GM21528 (cell line): ENCODE data around the gene RAD51B.
"Not testable (repeated sequence)": the region's sequence is repeated elsewhere in the genome, so short reads cannot be mapped to it uniquely, and the experiment has no call there.

Experiments used
- ATAC-seq: cut with Tn5 transposase; IDR thresholded peaks from one replicate; pipeline ENCODE4 v1.9.1; 2021; ENCODE audit warnings: mild to moderate bottlenecking, moderate library complexity; ENCODE audit not compliant: unreplicated experiment, low FRiP score

RAD51B gene

DNA sequence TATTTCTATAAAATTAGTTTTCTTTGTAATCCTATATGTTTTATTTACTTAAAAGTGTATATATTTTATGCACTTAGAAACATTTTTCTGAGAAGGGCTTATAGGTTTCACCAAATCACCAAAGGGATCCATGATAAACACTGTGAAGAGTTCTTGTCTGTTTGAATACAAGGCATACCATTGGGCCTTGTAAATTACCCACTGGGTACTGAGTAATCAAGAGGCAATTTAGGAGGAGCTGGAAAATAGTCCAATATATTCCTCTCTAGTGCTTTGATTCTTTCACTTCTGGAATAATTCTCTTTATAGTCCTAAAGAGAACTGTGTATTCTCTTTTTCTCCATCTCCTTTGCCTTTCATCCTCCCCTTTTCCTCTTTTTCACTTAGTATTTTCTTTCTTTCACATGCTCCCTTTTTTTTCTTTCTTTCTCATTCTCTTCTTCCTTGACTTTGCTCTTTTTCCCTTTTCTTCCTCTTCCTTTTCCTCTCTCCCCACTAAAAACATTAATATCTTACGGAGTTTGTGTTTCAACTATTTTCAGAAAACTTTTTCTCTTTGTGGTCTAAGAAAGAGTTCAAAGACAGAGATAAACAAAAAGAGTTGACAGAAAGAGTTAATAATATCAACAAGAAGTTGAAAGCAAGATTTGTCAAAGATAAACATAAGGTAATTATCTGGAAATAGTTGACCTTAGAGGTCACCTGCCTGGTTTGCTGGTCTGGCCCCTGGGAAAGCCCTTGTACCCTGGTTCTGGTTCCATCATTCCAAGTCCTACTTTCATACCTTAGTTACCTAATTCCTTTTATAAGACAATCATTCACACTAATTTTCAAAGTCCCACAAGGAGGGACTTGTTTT is 435.3 kb downstream of the RAD51B start:
- no peak for ATAC-seq

DNA sequence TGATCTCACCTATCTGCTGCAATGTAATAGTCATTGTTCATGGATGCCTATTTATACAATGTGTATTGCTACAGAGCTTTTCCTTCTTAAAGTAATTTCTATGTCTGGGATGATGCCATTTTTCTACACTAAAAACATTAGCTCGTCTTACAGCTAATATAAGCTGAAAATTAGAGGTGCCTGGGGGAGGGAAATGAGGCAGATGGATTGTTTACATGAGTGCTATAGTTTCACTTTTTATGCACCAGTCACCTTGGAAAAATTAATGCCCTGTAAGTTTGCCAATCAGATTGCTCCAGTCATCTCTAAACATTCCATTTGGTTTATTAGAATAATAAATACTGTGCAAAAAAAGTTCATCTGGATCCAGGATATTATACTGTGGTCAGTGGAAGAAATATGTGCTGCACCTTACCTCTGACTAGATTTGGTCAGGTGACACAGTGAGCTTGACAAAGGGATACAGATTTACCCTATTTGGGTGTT is 436.2 kb downstream of the RAD51B start:
- no peak for ATAC-seq

DNA sequence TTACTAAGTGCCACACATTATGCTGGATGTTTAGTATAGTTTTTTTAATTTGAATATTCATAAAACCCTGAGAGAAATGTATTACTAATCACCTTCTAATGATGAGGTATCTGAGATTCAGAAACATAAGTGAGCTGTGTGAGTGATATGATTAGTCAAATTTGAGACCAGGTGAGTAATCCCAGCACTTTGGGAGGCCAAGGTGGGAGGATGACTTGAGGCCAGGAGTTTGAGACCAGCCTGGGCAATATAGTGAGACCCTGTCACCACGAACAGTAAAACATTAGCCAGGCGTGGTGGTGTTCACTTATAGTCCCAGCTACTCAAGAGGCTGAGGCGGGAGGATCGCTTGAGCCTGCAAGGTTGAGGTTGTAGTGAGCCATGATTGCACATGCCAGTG is 438.4 kb downstream of the RAD51B start:
- ATAC-seq, result no peak

DNA sequence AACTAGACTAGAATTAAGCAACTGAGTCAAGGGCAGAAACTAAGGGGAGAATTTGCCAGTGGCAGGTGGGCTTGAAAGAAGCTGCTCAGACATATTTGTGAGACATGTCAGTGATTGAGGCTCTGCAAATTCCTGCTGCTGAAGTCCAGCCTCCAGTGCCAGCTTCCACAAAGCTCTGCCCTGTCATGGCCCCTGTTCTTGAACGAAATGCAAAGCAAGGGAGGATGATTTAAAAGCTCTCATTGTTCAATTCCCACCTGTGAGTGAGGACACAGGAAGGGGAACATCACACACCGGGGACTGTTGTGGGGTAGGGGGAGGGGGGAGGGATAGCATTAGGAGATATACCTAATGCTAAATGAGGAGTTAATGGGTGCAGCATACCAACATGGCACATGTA is 439.4 kb downstream of the RAD51B start:
- not testable (repeated sequence) for ATAC-seq

DNA sequence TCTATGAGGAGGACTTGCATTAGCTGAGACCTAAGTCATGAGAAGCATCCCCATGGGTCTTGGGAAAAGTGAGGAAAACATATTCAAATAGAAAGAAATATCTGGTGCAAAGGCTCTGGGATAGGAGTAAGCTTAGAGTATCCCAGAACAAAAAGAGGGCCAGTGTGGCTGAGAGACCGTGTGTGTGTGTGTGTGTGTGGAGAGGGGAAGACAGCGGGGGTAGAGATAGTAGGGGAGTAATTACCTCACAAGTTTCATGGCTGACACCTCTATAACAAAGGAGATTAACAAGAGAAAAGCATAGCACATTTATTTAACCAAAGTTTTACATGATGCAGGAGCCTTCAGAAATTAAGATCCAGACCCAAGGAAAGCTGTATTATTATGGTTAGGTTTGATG is 440.5 kb downstream of the RAD51B start:
- no peak for ATAC-seq

DNA sequence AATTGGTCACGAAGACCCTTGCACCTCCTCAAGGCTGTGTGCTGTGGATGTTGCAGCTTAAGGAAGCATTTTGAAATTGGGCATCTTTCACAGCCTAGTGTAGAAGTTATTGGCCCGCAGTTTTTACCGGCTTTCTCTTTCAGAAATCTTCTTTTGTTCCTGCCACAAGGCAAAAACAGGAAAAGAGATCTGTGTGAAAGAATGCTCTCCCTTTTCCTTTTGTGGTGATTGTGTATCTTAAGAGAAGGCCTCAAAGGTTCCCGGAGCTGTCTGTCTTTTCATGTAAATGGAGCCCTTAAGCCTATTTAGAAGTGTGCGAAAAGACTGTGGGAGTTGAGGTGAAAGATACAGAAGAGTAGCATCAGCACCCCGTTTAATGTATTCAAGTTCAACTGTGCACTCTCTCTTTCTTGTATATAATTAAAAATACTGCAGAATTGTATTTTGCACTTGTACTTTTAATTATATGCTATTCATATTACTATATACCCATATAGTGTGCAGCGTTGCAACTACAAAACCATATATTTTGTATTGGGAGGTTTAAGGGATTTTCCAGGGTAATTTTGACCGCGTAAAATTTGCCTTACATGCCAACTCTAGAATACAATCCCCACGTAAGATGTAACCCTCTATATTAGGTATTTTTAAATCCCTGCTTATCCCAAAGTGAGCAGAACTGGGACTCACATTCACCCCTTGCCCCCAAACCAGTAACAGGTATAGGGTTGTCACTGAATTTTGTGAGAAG is 441.7 kb downstream of the RAD51B start:
- no peak for ATAC-seq

DNA sequence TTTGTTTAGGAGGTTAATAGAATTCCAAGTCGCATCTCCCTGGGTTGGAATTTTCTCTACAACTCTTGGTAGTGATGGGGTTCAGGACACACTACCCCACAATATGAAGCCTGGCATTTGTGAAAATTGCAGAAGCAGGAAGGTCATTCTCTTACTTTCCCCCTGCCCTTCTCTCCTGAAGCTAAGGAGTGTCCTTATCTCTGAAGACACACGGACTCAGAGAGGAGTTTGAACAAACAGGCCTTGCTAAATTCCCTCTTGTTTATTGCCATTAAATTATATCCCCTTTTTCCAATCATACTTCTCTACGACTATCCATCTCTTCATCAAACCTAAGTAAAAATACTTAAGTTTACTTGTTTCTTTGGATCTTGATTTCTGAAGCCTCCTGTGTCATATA is 443.0 kb downstream of the RAD51B start:
- ATAC-seq, result no peak

DNA sequence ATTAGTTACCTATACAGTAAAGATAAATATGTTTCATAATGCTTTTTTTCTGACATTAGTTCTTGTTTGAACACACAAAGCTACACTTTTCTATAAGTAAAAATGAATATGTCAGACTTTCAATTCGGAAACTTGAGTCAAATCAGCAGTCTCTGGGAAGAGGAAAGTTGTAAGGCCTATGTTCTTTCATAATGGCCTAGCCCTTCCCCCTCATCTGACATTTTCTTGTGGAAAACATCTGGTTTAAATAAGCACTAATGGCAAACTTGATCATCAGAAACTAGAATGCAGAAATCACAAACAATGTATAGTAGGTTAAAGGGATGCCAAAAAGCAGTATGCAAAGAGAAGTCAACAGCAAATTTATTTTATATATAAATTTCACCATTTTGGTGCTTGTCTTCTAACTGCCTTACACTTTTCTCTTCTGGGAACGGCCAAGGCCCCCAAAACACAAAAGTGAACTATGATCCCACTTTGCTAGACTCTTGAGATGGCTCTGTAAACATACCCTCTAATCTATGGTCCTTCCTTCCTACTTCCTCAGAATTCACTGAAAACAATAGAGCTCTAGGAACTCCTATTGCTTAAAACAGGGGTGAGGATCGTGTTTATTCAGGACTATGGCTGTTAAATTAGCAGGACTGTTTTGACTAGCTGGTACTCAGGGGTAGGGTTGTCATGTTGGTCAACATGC is 444.1 kb downstream of the RAD51B start:
- ATAC-seq, result no peak

DNA sequence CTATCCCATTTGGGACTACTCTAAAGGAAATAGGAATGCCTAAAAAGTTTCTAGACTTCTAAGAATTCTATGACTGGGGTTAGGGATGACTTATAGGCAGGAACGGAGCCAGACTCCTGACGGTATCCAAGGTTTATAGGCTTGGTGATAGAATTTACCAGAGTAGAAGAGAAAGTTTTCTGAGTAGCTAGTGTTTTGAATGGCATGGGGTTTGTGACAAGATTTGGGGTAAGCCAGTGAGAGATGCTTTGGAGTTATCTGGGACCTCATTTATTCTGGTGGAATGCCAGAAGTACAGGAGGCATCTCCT is 444.6 kb downstream of the RAD51B start:
- no peak for ATAC-seq

DNA sequence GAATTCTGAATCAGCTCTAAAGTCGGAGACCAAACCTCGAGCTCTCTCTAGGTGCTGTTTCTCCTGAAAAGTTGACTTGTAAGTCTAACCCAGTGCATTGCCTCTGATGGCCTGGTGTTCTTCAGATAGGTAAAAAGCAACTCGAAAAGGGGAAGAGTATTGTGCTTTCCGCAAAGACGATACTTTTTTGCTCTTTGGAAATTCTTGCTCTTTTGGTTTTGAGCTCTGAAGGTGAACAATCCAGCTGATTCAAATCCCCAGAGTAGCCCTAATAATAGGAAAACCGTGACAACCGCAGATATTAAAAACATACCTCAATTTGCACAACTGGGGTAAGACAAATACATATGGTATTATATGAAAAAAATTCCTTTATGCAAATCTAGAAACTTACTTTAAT is 447.4 kb downstream of the RAD51B start:
- ATAC-seq, result no peak

DNA sequence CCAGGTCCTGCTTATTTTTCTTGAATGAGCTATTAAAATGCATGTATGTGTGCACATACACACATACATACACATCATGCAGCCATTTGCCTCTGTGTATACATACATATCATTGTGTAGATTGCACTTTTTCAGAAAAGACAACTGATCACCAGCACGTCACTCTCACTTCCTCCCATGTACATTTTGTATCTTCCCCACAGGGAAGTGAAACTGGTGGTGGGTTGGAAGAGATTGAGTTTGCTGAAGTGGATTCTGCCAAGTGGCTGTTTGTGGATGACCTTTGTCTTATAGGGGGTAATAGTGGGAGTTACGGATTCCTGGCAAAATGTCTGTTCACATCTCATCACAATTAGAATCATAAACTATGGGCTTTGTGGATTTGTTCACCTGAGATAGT is 448.6 kb downstream of the RAD51B start:
- ATAC-seq, result peak; percentile 64

DNA sequence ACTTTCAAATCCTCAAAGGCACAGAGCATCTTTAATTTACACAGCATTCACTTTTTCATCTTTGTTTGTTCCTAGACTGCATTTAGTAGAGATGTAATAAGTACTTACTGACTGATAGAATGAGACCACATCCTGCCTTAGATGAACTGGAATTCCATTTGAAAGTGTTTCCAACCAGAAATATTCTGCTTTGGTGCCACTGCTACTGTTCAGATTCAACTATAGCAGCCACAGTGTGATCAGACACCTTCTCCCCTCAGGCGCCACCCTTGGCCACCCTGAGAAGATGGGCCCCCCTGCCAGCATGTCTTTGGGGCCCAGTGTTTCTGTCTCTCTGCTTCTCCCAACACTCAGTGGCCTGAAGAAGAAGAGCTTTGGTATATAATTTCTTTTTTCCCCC is 449.1 kb downstream of the RAD51B start:
- peak; percentile 12 for ATAC-seq

DNA sequence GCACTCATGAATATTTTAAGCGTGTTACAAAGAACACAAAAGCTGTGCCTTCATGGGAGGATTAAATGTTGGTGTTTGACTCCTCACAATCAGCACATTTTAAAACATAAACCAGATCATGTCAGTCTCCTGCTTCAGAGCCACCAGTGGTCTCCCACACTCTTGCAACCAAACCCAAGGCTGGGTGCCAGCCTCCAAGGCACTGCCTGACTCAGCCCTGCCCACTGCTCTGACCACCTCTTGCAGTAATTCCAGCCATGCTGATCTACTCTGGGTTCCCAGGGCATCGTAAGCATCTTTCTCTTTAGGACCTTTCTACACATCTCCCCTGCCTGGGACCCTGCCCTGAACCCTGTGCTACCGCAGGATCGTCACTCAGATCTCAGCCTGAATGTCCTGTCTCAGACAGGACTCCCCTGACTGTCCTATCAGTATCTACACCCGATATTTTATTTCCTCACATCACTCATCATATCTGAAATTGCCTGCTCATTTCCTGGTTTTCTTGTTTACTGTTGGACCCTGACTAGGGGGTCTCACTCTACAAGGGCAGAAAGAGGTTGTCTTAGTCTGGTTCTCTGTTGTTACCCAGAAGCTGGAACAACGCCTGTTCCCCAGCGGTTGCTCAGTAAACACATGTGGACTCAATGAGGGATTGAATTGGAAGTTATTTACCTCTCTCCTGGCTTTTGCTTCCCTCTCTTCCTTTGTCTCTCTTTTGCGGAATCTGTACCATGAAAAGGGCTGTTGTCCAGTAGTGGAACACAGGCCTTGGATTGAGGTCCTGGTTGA is 449.8 kb downstream of the RAD51B start:
- ATAC-seq, result no peak

DNA sequence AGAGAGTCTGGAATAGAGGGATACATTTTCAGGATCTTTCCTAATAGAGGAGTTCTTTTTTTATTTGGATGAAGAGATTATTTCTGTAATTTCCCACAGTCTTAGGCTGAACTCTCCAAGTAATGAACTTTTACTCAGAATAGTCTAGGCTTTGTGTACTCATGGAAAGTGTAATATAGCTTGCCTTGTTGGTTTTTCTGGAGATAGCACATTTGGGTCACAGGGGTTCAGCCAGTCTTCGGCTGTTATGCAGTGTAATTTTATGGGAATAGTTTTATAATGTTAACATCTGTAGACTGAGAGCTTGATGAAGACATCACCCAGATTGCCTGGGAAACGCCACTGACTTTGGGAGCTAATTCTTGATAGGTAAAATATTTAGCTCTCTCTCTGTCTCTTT is 450.8 kb downstream of the RAD51B start:
- no peak for ATAC-seq

DNA sequence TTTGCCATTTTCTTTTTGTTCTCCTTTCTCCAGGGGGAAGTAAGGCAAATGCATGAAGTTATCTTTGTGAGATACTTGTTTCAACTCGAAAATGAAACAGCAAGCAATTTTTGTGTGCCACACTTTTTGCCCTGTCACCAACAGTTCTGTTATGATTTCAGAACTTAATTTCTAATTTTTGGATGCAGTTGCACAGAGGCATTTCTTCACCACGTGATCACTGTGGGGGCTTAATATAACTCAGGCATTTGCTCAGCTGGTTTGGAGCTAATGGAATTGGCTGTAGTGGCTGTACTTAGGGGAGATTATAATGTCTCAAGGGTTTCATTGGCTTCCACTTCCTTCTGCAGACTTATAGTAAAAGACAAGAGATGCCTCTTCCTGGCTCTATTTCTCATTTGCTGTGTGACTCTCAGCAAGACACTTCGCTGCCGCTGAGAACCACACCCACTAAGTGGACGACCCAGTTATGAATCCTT is 452.4 kb downstream of the RAD51B start:
- ATAC-seq, result no peak

DNA sequence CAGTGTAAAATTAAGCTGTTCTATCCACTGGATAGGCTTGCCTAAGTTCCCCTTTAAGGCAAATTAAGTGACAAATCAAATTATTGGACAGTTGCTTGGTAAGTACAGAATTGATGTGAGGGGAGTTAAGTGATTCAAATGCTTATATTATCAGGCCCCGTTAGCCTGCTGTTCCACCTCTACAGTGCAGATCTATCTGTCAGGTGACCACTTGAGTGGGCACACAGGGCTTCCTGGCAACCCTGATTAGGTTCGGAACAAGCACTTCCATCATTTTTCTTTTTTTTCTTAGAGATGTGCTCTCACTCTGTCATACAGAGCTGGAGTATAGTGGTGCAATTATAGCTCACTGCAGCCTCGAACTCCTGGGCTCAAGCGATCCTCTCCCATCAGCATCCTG is 453.8 kb downstream of the RAD51B start:
- no peak for ATAC-seq

DNA sequence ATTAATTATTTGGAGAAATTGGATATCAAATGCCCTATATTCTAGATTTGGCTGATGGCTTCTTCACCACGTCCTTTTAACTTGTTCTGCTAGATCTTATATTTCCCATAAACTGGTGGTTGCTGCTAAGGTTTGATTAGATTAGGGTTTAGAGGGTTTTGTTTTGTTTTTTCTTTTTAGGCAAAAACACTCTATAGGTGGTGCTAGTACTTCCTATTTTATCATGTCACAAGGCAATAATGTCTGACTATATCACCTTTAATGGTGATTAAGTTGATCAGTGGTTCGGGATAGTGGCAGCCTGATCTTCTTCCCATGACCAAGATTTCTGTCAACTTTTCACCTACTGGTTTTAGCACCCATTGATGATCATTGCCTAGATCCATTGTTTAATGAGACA is 455.1 kb downstream of the RAD51B start:
- ATAC-seq, result no peak

DNA sequence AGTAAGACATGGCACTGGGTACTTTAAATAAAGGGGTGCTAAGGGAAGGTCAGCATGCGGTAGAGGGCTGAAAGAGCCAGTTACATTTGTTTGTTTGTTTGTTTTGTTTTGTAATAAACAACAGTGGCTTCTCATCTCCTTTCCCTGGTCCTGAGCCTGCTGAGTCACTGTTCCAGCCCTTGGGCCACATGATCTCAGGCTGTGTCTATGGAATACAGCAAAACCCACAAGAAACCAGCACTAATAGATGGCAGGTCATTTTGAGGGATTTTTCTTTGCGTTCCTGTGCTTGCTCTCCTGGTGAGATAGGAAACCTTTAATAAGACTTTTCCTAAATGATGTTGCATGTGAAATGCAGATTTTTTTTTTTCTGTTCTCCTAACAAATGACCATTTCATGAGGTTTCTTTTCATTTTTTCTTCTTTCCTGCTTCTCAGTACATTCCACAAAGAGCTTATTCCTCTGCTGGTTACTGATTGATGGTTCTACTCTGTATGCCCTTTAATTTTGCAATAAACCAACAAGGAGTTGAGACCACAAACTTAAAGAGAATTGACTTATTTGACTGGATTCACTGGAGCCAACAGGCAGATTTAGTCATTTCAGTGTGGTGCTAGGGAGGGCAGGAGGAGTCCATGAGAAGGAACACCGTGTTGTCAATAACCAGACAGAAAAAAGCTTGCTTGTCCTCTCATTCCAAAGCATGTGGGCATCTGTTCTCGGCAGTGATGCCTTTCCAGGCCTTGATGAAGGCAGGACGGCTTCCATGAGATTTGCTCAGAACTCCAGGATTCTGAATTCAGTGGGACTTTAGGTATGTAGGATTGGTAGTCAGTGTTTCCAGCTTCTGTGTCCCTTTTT is 459.2 kb downstream of the RAD51B start:
- ATAC-seq, result no peak

DNA sequence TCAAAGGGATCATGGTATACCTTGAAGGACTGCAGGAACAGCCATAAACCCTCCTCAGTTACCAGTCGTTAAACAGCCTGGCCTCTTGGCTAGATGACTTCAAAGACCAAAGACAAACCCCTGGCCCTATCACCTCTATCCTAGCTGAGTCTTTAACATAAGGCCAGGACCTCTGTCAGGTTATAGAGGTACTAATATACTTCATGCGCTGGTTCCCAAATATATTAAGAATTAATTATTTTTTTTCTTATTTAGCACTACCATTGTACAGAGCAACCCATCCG is 459.8 kb downstream of the RAD51B start:
- no peak for ATAC-seq

DNA sequence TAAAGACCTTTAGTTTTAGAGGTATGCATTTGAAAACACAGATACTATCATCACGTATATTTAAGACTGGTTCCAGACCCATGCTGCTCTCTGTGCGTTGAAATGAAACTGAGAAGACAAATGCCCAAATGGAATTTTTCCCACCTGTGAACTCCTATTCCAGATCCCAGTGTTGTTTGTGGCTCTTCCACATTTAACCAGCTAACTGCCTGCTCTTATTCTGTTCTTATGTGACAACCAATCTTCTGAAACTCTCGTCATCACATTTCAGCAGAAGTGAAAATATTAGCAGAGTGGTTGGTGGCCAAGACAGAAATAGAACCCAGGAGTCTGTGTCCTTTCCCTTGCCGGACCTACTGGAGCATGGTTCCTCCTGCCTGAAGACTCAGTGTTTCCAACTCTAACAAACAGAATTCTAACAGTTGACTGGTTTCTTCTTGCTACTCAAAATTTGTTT is 460.2 kb downstream of the RAD51B start:
- peak; percentile 41 for ATAC-seq
